Measurements from ENCODE around the gene GRM5.

GRM5 gene

GRCh38 chr11:88555018-88555828 is 510.6 kb downstream of the GRM5 start:
- Histone ChIP-seq H3K27me3 (ENCODE audit: low read depth, low read length) (no peaks in the 10 kb centered on the region), H3K4me1 (ENCODE audit: control insufficient read depth in 1 of 2, insufficient read depth in 2 of 2, low read length in 2 of 2) (no peaks in the 10 kb centered on the region), H3K4me3 (ENCODE audit: low read depth in 1 of 2, low read length in 2 of 2) (no peak overlapping the region), H3K36me3 (ENCODE audit: control insufficient read depth in 1 of 2, insufficient read depth in 2 of 2, low read length in 2 of 2) (peaks cover 0 to 4% of the 10 kb centered on the region in 2 donors), H3K27ac (ENCODE audit: low read length) (no peak overlapping the region), H3K9me3 (ENCODE audit: control insufficient read depth in 1 of 2, low read length in 2 of 2) (no peaks in the 10 kb centered on the region)

DNA sequence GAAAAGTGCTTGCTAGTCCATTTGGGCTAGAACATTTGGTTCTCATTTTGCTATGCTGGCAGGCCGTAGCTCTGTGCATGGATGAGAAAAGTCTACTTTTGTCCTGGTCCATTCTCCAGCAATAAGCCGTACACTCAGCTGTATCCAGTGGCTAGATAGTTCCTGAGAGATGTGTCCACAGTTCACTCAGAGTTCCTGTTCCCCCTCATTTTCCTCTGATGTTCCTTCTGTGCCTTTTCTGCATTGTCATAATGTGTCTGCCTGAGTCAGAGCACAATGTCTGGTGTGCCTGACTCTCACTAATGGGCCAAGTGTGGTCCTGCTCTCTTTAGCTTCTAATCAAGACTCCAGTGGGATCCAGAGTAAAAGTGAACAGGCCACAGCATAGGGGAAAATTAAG is 512.6 kb downstream of the GRM5 start:
- Histone ChIP-seq H3K4me3 (ENCODE audit: low read depth in 1 of 2, low read length in 2 of 2) (no peak overlapping the region), H3K27ac (ENCODE audit: low read length) (no peak overlapping the region), H3K9me3 (ENCODE audit: control insufficient read depth in 1 of 2, low read length in 2 of 2) (no peaks in the 10 kb centered on the region), H3K4me1 (ENCODE audit: control insufficient read depth in 1 of 2, insufficient read depth in 2 of 2, low read length in 2 of 2) (no peaks in the 10 kb centered on the region), H3K36me3 (ENCODE audit: control insufficient read depth in 1 of 2, insufficient read depth in 2 of 2, low read length in 2 of 2) (peaks cover 0 to 4% of the 10 kb centered on the region in 2 donors), H3K27me3 (ENCODE audit: low read depth, low read length) (no peaks in the 10 kb centered on the region)

- peaks cover 0 to 4% of the 10 kb centered on the region in 2 donors for H3K36me3 ChIP-seq (ENCODE audit: control insufficient read depth in 1 of 2, insufficient read depth in 2 of 2, low read length in 2 of 2)
- no peak overlapping the region for H3K27ac ChIP-seq (ENCODE audit: low read length)
- no peak overlapping the region for H3K4me3 ChIP-seq (ENCODE audit: low read depth in 1 of 2, low read length in 2 of 2)
- H3K4me1 ChIP-seq (ENCODE audit: control insufficient read depth in 1 of 2, insufficient read depth in 2 of 2, low read length in 2 of 2): no peaks in the 10 kb centered on the region
- H3K27me3 ChIP-seq (ENCODE audit: low read depth, low read length): no peaks in the 10 kb centered on the region
- no peaks in the 10 kb centered on the region for H3K9me3 ChIP-seq (ENCODE audit: control insufficient read depth in 1 of 2, low read length in 2 of 2)
These were observed 513.3 kb downstream of the GRM5 start for GRCh38 chr11:88552379-88553062.

DNA sequence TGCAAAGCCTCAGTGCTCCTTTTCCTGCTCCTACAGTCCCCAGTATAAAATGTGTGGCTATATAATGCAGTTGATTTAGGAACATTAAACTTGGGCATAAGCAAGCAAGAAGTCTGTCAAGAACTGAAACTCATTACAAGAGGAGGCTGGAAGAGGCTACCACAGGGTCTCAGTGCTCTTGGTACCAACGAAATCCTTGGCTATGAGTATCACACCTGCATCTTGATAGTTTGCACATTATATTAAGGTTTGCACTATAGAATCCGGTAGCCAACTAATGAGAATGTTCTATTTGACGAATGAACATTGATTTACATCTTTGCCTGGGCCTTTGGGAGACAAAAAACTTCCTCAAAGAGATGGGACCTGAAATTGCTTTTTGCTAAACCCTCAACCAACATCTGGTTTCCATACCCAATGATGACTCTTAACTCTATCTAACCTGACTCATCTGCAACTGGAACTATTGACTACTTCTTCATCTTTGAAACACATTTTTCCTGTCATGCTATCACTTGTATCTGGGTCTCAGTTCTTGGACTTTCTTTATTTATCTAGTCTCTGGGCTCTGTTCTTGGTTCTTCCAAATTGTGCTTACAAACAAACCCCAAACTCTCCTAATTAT is 521.0 kb downstream of the GRM5 start:
- Histone ChIP-seq H3K36me3 (ENCODE audit: control insufficient read depth in 1 of 2, insufficient read depth in 2 of 2, low read length in 2 of 2) (no peaks in the 10 kb centered on the region), H3K27me3 (ENCODE audit: low read depth, low read length) (no peaks in the 10 kb centered on the region), H3K9me3 (ENCODE audit: control insufficient read depth in 1 of 2, low read length in 2 of 2) (no peaks in the 10 kb centered on the region), H3K4me3 (ENCODE audit: low read depth in 1 of 2, low read length in 2 of 2) (no peak overlapping the region), H3K27ac (ENCODE audit: low read length) (no peak overlapping the region), H3K4me1 (ENCODE audit: control insufficient read depth in 1 of 2, insufficient read depth in 2 of 2, low read length in 2 of 2) (no peaks in the 10 kb centered on the region)

DNA sequence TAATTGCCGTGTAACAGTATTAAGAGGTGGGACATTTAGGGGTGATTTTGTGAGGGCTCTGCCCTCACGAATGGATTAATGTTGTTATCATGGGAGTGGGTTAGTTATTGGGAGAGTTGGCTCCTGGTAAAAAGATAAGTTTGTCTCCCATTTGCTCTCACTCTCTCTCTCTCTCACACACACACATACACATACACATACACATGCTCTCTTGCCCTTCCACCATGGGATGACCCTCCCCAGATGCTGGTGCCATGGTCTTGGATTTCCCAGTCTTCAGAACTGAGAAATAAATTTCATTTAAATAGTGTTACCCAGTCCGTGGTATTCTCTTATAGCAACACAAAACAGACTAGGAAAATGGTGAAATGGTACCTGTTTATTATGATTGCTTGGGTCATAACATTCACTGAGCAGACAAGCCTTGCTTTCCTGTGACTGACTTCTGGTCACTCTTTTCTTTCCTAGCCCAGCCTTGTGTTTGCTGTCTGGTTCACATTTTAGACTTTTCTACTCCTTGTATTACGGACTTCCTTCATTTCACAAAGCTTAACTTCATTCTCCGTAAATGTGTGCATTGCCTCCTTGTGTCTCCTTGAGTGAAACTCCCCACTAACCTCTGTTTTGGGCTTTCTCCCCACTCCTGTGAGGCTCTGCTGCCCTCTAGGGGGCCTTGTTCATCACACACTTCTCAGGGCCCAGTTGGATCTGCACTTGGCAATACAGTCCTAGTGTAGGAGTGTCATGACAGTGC is 521.7 kb downstream of the GRM5 start:
- no peak overlapping the region for H3K4me3 ChIP-seq (ENCODE audit: low read depth in 1 of 2, low read length in 2 of 2)
- H3K9me3 ChIP-seq (ENCODE audit: control insufficient read depth in 1 of 2, low read length in 2 of 2): no peaks in the 10 kb centered on the region
- H3K27ac ChIP-seq (ENCODE audit: low read length): no peak overlapping the region
- no peaks in the 10 kb centered on the region for H3K36me3 ChIP-seq (ENCODE audit: control insufficient read depth in 1 of 2, insufficient read depth in 2 of 2, low read length in 2 of 2)
- H3K4me1 ChIP-seq (ENCODE audit: control insufficient read depth in 1 of 2, insufficient read depth in 2 of 2, low read length in 2 of 2): no peaks in the 10 kb centered on the region
- H3K27me3 ChIP-seq (ENCODE audit: low read depth, low read length): no peaks in the 10 kb centered on the region

GRCh38 chr11:88541006-88541405 is 524.8 kb downstream of the GRM5 start:
- no peaks in the 10 kb centered on the region for H3K9me3 ChIP-seq (ENCODE audit: control insufficient read depth in 1 of 2, low read length in 2 of 2)
- no peaks in the 10 kb centered on the region for H3K36me3 ChIP-seq (ENCODE audit: control insufficient read depth in 1 of 2, insufficient read depth in 2 of 2, low read length in 2 of 2)
- no peaks in the 10 kb centered on the region for H3K27me3 ChIP-seq (ENCODE audit: low read depth, low read length)
- H3K4me1 ChIP-seq (ENCODE audit: control insufficient read depth in 1 of 2, insufficient read depth in 2 of 2, low read length in 2 of 2): no peaks in the 10 kb centered on the region
- no peak overlapping the region for H3K4me3 ChIP-seq (ENCODE audit: low read depth in 1 of 2, low read length in 2 of 2)
- H3K27ac ChIP-seq (ENCODE audit: low read length): no peak overlapping the region

- no peaks in the 10 kb centered on the region for H3K27me3 ChIP-seq (ENCODE audit: low read depth, low read length)
- H3K27ac ChIP-seq (ENCODE audit: low read length): no peak overlapping the region
- no peaks in the 10 kb centered on the region for H3K4me1 ChIP-seq (ENCODE audit: control insufficient read depth in 1 of 2, insufficient read depth in 2 of 2, low read length in 2 of 2)
- H3K9me3 ChIP-seq (ENCODE audit: control insufficient read depth in 1 of 2, low read length in 2 of 2): no peaks in the 10 kb centered on the region
- no peak overlapping the region for H3K4me3 ChIP-seq (ENCODE audit: low read depth in 1 of 2, low read length in 2 of 2)
- H3K36me3 ChIP-seq (ENCODE audit: control insufficient read depth in 1 of 2, insufficient read depth in 2 of 2, low read length in 2 of 2): no peaks in the 10 kb centered on the region
These were observed 527.7 kb downstream of the GRM5 start for GRCh38 chr11:88538098-88538497.

DNA sequence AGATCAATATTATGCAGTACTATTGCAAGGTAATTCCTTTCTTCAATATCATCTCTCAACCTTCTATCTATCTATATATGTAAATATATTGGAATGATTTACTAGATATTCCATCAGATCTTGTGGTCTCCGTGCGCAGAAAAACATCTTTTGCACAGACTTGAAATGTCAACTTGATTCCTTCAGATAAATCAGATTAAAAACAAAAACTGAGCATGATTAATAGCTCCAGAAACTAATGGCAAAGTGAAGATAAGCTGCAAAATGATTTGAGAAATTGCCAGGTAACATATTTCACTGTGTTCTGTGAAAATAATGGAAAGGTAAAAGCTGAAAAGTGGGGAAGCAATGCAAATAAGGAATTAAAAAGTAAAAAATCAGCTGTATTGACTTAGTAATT is 528.2 kb downstream of the GRM5 start:
- Histone ChIP-seq H3K36me3 (ENCODE audit: control insufficient read depth in 1 of 2, insufficient read depth in 2 of 2, low read length in 2 of 2) (no peaks in the 10 kb centered on the region), H3K4me1 (ENCODE audit: control insufficient read depth in 1 of 2, insufficient read depth in 2 of 2, low read length in 2 of 2) (no peaks in the 10 kb centered on the region), H3K27me3 (ENCODE audit: low read depth, low read length) (no peaks in the 10 kb centered on the region), H3K27ac (ENCODE audit: low read length) (no peak overlapping the region), H3K9me3 (ENCODE audit: control insufficient read depth in 1 of 2, low read length in 2 of 2) (no peaks in the 10 kb centered on the region), H3K4me3 (ENCODE audit: low read depth in 1 of 2, low read length in 2 of 2) (no peak overlapping the region)

- Histone ChIP-seq H3K9me3 (ENCODE audit: control insufficient read depth in 1 of 2, low read length in 2 of 2) (no peaks in the 10 kb centered on the region), H3K4me1 (ENCODE audit: control insufficient read depth in 1 of 2, insufficient read depth in 2 of 2, low read length in 2 of 2) (no peaks in the 10 kb centered on the region)
These were observed 529.0 kb downstream of the GRM5 start for GRCh38 chr11:88536616-88537265.

DNA sequence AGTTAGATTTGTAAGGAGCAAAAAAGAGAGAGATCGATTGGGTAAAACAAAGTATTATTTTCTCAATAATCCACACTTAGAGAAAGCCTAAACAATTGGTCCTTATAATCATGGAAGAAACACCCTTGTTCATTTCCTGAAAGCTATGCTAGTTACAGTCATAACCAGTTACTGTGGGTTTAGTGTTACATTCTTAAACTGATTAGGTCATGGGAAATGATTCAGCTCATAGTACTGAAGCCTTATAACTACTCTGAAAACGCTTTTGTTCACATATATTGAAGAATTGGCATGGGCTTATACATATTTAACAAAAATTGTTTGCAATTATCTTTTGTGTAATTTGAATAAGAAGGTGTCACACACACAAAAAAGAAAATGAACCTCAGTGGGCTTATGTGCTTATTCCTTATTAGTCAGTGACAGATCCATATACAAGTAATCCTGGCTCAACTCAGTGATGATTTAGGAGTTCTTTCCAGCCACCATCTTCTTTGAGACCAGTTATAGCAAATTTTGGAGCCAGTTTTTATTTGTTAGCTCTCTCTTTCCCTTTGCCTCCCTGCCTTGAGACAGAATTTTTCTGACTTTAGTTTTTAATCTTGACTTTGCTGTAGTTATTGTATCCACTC is 529.8 kb downstream of the GRM5 start:
- Histone ChIP-seq H3K36me3 (ENCODE audit: control insufficient read depth in 1 of 2, insufficient read depth in 2 of 2, low read length in 2 of 2) (no peaks in the 10 kb centered on the region), H3K27ac (ENCODE audit: low read length) (no peak overlapping the region), H3K9me3 (ENCODE audit: control insufficient read depth in 1 of 2, low read length in 2 of 2) (no peaks in the 10 kb centered on the region), H3K4me1 (ENCODE audit: control insufficient read depth in 1 of 2, insufficient read depth in 2 of 2, low read length in 2 of 2) (no peaks in the 10 kb centered on the region), H3K27me3 (ENCODE audit: low read depth, low read length) (no peaks in the 10 kb centered on the region), H3K4me3 (ENCODE audit: low read depth in 1 of 2, low read length in 2 of 2) (no peak overlapping the region)

More at GRCh38 chr11:88536616-88537265, 529.0 kb downstream of the GRM5 start:
- Histone ChIP-seq H3K4me3 (ENCODE audit: low read depth in 1 of 2, low read length in 2 of 2) (no peak overlapping the region), H3K27me3 (ENCODE audit: low read depth, low read length) (no peaks in the 10 kb centered on the region), H3K27ac (ENCODE audit: low read length) (no peak overlapping the region), H3K36me3 (ENCODE audit: control insufficient read depth in 1 of 2, insufficient read depth in 2 of 2, low read length in 2 of 2) (no peaks in the 10 kb centered on the region)

Data from muscle layer of duodenum (tissue), 2 donors.